PC-9 (cell line): ENCODE measurements around the gene PTGIR.
A peak's percentile ranks its signal among the peaks of the same experiment; 100 is the strongest.

Source experiments
- CTCF ChIP-seq: fragments of 200-600 bp; sonication (generic); conservative IDR thresholded peaks from 2 replicates; pipeline ENCODE4 v1.6.1; 2017; ENCODE audit warnings: mixed run types, antibody characterized with exemption, mild to moderate bottlenecking, moderate library complexity
- EZH2 ChIP-seq: fragments of 200-600 bp; sonication (generic); IDR thresholded peaks from 2 replicates; pipeline ENCODE4 v1.8.0; 2017; ENCODE audit warnings: antibody characterized with exemption, low read depth

DNA sequence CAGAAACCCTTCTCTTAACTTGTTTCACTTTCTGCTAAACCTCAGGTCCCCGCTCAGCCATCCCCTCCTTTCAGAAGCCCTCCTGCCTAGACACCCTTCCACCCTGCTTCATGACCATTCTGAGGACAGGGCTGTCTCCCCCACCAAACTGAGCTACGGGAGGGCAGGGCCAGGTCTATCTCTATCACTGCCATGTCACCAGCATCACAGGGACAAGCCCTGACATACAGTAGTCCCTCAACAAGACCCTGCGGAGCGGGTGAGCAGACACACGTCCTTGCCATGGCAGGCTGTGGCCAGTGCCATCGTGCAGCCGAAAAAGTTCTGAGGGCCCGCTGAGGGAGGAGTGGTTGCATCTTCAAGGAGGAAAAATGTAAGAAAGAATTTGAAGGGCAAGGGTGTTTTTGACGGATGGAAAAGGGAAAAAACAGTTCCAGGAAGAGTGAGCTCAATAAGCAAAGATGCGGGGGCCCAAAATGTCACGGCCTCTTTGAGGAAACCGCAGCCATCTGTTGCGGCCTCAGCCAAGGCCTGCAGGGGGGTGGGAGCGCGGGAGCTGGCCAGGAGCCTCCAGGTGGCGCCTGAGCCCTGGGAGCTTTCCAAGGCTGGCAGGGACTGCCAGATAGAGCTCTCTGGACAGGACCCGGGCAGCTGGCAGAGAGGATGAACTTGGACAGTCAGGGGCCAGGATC, 8.1 kb downstream of the PTGIR start:
- TF ChIP-seq CTCF (peak; percentile 69), EZH2 (no peak)
